ENCODE data around the gene TRIM54. TPM values are rescaled to one million over a fixed set of nuclear protein-coding genes. Genes with fewer than 3 reads are reported as not detected.
"Not testable (repeated sequence)": the region's sequence is repeated elsewhere in the genome, so short reads cannot be mapped to it uniquely, and the experiment has no call there.

The TRIM54 gene
- total RNA-seq, 2 experiments from 2014 or later: 0.19 TPM; not detected in 1

DNA sequence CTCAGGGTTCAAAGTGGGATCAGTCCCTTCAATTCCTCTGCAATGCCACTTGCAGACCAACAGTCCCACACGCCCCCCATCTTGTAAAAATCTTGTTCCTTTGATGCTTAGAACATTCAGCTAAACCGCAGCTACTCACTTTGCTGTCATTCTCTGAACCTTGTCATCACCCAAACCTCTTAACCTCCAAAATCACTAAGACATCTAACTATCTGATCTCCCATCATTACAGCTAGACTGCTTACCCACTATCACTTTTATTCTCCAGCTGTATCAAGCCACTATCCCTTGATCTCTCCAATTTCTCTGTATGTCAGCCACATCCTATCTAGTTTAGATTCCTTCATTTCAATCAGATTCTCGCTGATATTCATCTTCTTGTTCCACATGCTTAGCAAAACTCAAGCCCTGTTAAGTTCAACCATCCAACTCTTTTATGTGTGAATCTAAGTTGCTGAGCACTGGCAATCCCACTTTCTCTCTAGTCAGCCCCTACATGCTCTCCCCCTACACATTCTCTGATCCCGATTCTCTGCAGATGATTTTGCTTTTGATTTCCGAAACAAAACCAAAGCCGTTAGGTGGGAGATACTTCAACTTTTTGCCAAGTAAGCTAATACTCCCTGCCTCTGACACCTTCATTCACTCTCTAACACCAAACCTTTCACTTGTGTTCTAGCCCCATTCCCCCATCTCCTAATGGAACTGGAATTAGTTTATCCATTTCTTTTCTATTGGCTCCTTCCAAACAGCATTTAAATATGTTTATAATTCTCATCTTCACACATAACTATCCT, 69.8 kb downstream of the TRIM54 start:
- POLR2A ChIA-PET: interaction anchor here (1.0 to 2.9 kb wide), 6 partner anchors 10 to 276 kb away, joined by 3 to 9 read pairs (median 4); partner anchors contain the start of genes MPV17, PPM1G and ZNF513
- ATAC-seq (ENCODE audit: low read depth): peak; percentile 27
- peaks cover 30% of the 10 kb centered on the region for H3K4me1 Mint-ChIP-seq
- H3K9me3 Mint-ChIP-seq: no peaks in the 10 kb centered on the region
- peak overlapping the region; percentile 35 for H3K4me3 Mint-ChIP-seq
- H3K36me3 Mint-ChIP-seq: peaks cover 14% of the 10 kb centered on the region
- peak overlapping the region; percentile 64 for H3K27ac Mint-ChIP-seq
- DNase-seq: no peak
- no peaks in the 10 kb centered on the region for H3K27me3 Mint-ChIP-seq

DNA sequence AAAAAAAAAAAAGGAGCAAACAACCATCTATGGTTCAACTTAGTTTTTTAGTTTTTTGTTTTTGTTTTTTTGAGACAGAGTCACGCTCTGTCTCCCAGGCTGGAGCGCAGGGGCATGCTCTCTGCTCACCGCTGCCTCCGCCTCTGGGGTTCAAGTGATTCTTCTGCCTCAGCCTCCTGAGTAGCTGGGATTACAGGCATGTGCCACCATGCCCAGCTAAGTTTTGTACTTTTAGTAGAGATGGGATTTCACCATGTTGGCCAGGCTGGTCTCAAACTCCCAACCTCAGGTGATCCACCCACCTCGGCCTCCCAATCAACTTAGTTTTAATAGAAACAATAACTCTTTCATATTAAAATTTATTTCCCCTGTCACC, 71.1 kb downstream of the TRIM54 start:
- peaks cover 38% of the 10 kb centered on the region for H3K4me1 Mint-ChIP-seq
- not testable (repeated sequence) for ATAC-seq (ENCODE audit: low read depth); H3K4me3 Mint-ChIP-seq; H3K27me3 Mint-ChIP-seq; H3K9me3 Mint-ChIP-seq; DNase-seq; H3K27ac Mint-ChIP-seq
- H3K36me3 Mint-ChIP-seq: peaks cover 10% of the 10 kb centered on the region
- POLR2A ChIA-PET: interaction anchor here (0.6 to 2.9 kb wide), 5 partner anchors 16 to 60 kb away, joined by 4 to 9 read pairs (median 6); partner anchors contain the start of genes EIF2B4, MPV17, PPM1G and SNX17

DNA sequence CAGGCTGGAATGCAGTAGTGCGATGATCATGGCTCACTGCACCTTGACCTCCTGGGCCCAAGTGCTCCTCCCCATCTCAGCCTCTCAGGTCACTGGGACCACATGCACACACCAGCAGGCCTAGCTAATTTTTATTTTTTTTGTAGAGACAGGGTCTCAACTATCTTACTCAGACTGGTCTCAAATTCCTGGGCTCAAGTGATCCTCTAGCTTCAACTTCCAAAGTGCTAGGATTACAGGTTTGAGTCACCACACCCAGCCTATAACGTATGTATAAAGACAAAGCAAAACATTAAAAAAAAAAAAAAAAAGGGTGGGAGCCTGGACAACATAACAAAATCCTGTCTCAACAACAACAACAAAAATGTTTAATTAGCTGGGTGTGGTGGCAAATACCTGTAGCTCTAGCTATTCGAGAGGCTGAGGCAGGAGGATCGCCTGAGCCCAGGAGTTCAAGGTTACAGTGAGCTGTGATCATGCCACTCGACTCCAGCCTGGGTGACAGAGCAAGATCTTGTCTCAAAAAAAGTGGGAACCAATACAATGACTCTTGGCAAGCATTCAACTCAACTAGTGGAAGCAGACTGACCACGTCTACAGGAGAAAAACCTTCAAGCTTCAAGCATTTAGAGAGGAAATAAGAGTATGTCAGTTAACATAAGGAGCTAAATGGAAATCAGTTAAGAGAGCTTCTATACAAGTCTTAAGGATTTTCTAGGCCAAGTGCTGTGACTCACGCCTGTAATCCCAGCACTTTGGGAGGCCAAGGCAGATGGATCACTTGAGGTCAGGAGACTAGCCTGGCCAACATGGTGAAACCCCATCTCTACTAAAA, 71.8 kb downstream of the TRIM54 start:
- POLR2A ChIA-PET: interaction anchor here (0.6 to 2.9 kb wide), 8 partner anchors 8 to 309 kb away, joined by 3 to 9 read pairs (median 4); partner anchors contain the start of genes EIF2B4, MPV17, PPM1G and SNX17
- no peaks in the 10 kb centered on the region for H3K9me3 Mint-ChIP-seq
- no peak for ATAC-seq (ENCODE audit: low read depth)
- peaks cover 13% of the 10 kb centered on the region for H3K36me3 Mint-ChIP-seq
- no peak for DNase-seq
- H3K4me3 Mint-ChIP-seq: peak overlapping the region; percentile 51
- peak overlapping the region; percentile 52 for H3K27ac Mint-ChIP-seq
- H3K27me3 Mint-ChIP-seq: no peaks in the 10 kb centered on the region
- H3K4me1 Mint-ChIP-seq: peaks cover 41% of the 10 kb centered on the region

DNA sequence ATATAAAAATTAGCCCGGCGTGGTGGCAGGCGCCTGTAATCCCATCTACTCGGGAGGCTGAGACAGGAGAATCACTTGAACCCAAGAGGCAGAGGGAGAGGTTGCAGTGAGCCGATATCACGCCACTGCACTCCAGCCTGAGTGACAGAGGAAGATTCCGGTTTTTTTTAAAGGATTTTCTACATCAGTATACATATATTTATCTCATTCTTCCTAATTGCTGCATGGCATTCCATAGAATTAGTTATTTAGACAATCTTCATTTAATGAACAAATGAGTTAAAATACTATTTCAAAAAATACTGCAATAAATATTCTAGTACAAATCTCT, 72.3 kb downstream of the TRIM54 start:
- H3K4me1 Mint-ChIP-seq: peaks cover 41% of the 10 kb centered on the region
- peak overlapping the region; percentile 51 for H3K4me3 Mint-ChIP-seq
- H3K9me3 Mint-ChIP-seq: no peaks in the 10 kb centered on the region
- no peak for DNase-seq
- no peak overlapping the region for H3K27ac Mint-ChIP-seq
- peaks cover 11% of the 10 kb centered on the region for H3K36me3 Mint-ChIP-seq
- no peak for ATAC-seq (ENCODE audit: low read depth)
- POLR2A ChIA-PET: interaction anchor here (0.6 to 2.9 kb wide), 6 partner anchors 9 to 309 kb away, joined by 3 to 9 read pairs (median 4); partner anchors contain the start of genes EIF2B4, MPV17, PPM1G and SNX17
- H3K27me3 Mint-ChIP-seq: no peaks in the 10 kb centered on the region

DNA sequence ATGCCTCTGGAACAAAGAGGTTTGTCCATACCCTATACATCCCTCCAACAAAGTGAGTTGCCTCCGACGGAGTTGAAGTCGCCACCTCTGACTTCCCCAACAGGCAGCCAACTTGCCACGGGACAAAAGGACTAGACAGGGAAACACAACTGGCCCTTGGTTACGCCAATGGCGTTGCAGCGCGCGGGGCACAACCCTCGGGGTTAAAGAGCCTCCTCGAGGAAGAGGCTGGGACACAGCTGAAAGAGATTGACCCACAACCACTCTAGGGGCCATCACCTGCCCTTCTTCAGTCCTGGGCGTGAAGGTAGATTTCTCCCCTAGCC, 73.8 kb downstream of the TRIM54 start:
- Mint-ChIP-seq H3K4me3 (peak overlapping the region; percentile 97), H3K4me1 (peaks cover 37% of the 10 kb centered on the region), H3K36me3 (peaks cover 9% of the 10 kb centered on the region), H3K27ac (peak overlapping the region; percentile 99), H3K9me3 (no peaks in the 10 kb centered on the region), H3K27me3 (no peaks in the 10 kb centered on the region)
- peak; percentile 43 for ATAC-seq (ENCODE audit: low read depth)
- POLR2A ChIA-PET: interaction anchor here (1.0 to 2.9 kb wide), 6 partner anchors 10 to 73 kb away, joined by 4 to 48 read pairs (median 11); partner anchors contain the start of genes EIF2B4, MPV17, NRBP1 and PPM1G
- DNase-seq: no peak

DNA sequence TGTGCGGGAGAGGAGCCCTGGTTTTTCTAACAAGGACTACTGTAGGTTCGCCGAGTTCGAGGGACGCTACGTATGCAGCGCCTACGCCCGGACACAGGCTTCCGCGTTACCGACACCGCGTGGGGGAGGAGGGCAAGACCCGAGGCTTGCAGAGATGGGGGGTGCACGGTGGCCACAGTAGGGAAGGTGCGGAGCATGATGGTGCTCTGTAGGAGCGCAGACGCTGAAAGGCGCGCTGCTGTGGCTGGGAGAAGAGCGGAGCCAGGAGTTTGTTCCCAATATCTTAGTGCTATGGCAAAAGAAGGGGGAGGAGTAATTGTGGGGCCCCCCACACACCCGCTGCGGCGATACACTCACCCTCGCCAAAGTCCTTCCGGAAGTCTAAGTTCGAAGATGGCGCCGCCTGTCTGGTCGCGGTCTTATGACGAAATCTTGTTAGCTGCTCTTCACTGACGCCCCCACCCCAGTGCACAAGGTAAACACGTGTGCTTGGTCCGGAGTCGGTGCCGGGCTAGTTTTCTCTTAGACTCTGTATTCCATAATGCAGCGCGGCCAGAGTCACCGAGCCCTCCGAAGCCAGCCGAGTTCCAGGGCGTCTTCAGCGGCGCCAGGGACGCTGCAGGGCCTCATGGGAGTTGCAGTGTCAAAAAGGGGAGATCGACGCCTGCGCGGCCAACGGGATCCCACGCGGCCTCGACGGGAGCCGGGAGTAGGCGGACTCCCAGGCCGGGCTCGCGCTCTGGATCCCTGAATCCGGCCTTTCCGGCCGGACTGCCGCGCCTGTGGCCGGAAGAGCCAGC, 74.4 kb downstream of the TRIM54 start, which contains the start of gene GTF3C2:
GTF3C2 (minus strand) TSS at position 383 of the 800 bp plus-strand sequence. CDS start 13,210 bp downstream, outside the sequence.
- no peaks in the 10 kb centered on the region for H3K9me3 Mint-ChIP-seq
- H3K4me3 Mint-ChIP-seq: peak within 1 kb of the TSS; percentile 97
- DNase-seq (peak; percentile 88), ATAC-seq (ENCODE audit: low read depth) (peak; percentile 80)
- H3K27me3 Mint-ChIP-seq: no peaks in the 10 kb centered on the region
- H3K4me1 Mint-ChIP-seq: peaks cover 34% of the 10 kb centered on the region
- H3K36me3 Mint-ChIP-seq: peaks cover 9% of the 10 kb centered on the region
- POLR2A ChIA-PET: interaction anchor here (0.7 to 2.9 kb wide), 8 partner anchors 9 to 306 kb away, joined by 3 to 48 read pairs (median 8); partner anchors contain the start of genes EIF2B4, MPV17, NRBP1 and PPM1G
- H3K27ac Mint-ChIP-seq: peak within 1 kb of the TSS; percentile 99

Other genes starting within 250 kb of the TRIM54 start
- 10 to 100 TPM; 68.1 to 70.8 TPM for gene TMEM214, start 249.5 kb upstream of the TRIM54 start, total RNA-seq
- 10 to 100 TPM; 14.9 to 18.0 TPM for gene AGBL5, start 230.8 kb upstream of the TRIM54 start, total RNA-seq
- 100 to 1,000 TPM; 302 to 325 TPM for gene OST4, start 210.8 kb upstream of the TRIM54 start, total RNA-seq
- 1 to 10 TPM in 1 of 2 experiments, under 1 TPM in 1; 0.91 to 1.2 TPM for gene EMILIN1, start 203.8 kb upstream of the TRIM54 start, total RNA-seq
- 10 to 100 TPM; 13.1 to 13.7 TPM for gene KHK, start 195.7 kb upstream of the TRIM54 start, total RNA-seq
- 1 to 10 TPM; 1.6 TPM for gene CGREF1, start 163.3 kb upstream of the TRIM54 start, total RNA-seq
- gene ABHD1, start 158.6 kb upstream of the TRIM54 start, total RNA-seq: 1 to 10 TPM in 1 of 2 experiments, under 1 TPM in 1; 0.77 to 1.4 TPM
- 10 to 100 TPM; 51.7 to 53.9 TPM for gene PREB, start 147.8 kb upstream of the TRIM54 start, total RNA-seq
- not detected for gene PRR30, start 143.0 kb upstream of the TRIM54 start, total RNA-seq
- gene TCF23, start 133.4 kb upstream of the TRIM54 start, total RNA-seq: not detected
- gene ATRAID, start 70.4 kb upstream of the TRIM54 start, total RNA-seq: 10 to 100 TPM; 74.9 to 84.6 TPM
- 10 to 100 TPM; 31.6 to 32.2 TPM for gene SLC5A6, start 70.2 kb upstream of the TRIM54 start, total RNA-seq
- 10 to 100 TPM; 60.1 to 60.4 TPM for gene CAD, start 65.1 kb upstream of the TRIM54 start, total RNA-seq
- under 1 TPM; 0.34 to 0.64 TPM for gene SLC30A3, start 19.4 kb upstream of the TRIM54 start, total RNA-seq
- not detected for gene DNAJC5G, start 7.0 kb upstream of the TRIM54 start, total RNA-seq
- 1 to 10 TPM; 3.7 to 5.1 TPM for gene UCN, start 26.0 kb downstream of the TRIM54 start, total RNA-seq
- 100 to 1,000 TPM in 1 of 2 experiments, 10 to 100 TPM in 1; 93.4 to 100 TPM for gene MPV17, start 40.7 kb downstream of the TRIM54 start, total RNA-seq
- gene GTF3C2, start 74.3 kb downstream of the TRIM54 start, total RNA-seq: 10 to 100 TPM; 66.4 to 70.8 TPM
- 10 to 100 TPM; 38.3 to 39.2 TPM for gene EIF2B4, start 87.9 kb downstream of the TRIM54 start, total RNA-seq
- gene SNX17, start 88.2 kb downstream of the TRIM54 start, total RNA-seq: 100 to 1,000 TPM; 113 to 116 TPM
- gene ZNF513, start 98.3 kb downstream of the TRIM54 start, total RNA-seq: 10 to 100 TPM; 16.4 to 18.6 TPM
- gene PPM1G, start 127.2 kb downstream of the TRIM54 start, total RNA-seq: 10 to 100 TPM; 90.1 to 91.3 TPM
- 10 to 100 TPM; 92.2 to 92.5 TPM for gene NRBP1, start 146.2 kb downstream of the TRIM54 start, total RNA-seq
- gene KRTCAP3, start 160.0 kb downstream of the TRIM54 start, total RNA-seq: 10 to 100 TPM; 12.2 to 13.9 TPM
- 10 to 100 TPM; 17.9 to 18.8 TPM for gene IFT172, start 207.3 kb downstream of the TRIM54 start, total RNA-seq
- gene FNDC4, start 212.8 kb downstream of the TRIM54 start, total RNA-seq: not detected
- not detected for gene GCKR, start 214.4 kb downstream of the TRIM54 start, total RNA-seq